NCI-H345 (cell line): ENCODE results near the gene MED15.

Experiments
- DNase-seq: peaks from one replicate; lab custom pipeline; 2025; lab: John Stamatoyannopoulos, UW

The MED15 gene

DNA sequence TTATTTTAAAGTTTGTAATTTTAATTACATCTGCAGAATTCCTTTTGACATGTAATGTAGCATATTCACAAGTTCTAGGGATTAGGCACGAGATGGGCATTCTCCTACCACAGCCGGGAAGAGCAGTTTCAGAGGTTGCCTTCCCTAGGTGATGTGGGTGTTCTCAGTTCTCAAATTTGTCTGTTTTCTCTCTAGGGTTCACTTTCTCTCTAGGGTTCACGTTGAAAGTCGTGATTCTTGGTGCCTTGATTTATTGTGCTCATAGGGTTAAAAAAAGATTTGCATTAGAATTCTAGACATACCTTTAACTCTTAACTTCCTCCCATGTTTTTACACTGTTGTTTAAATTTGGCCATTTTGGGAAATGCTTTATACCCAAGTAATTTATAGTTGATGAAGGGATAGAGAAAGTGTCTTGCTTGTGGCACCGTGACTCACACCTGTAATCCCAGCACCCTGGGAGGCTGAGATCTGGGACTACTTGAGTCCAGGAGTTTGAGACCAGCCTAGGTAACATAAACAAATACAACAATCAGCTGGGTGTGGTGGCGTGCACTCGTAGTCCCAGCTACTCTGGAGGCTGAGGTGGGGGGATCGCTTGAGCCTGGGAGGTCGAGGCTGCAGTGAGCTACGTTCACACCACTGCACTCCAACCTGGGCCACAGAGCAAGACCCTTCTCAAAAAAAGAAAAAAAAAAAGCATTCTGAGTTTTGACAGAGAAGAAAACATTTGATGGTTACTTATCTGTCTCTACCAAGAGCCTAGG is 3.6 kb downstream of the MED15 start:
- no peak for DNase-seq

DNA sequence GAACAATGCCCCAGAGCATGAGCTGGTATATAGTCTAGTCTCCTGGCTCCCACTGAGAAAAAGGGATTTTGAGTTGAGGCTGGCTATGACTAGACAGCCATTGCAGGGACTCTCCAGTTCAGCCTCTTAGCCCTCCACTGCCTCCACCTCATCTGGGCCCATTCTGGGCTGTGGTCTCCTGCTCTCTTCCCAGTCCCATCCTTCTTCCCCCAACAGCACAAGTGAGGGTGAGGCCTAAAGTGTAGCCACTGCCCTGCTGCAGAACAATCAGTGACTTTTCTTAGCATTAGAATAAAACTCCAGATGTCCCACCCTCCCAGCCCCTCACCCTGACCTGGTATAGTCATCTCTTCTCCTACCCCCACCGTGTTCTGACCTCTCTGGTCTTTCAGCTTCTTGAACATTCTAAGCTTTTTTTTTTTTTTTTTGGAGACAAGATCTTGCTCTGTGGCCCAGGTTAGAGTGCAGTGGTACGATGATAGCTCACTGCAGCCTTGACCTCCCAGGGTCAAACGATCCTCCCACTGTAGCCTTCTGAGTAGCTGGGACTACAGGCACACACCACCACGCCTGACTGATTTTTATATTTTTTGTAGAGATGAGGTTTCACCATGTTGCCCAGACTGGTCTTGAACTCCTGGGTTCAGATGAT is 4.3 kb downstream of the MED15 start:
- no peak for DNase-seq

DNA sequence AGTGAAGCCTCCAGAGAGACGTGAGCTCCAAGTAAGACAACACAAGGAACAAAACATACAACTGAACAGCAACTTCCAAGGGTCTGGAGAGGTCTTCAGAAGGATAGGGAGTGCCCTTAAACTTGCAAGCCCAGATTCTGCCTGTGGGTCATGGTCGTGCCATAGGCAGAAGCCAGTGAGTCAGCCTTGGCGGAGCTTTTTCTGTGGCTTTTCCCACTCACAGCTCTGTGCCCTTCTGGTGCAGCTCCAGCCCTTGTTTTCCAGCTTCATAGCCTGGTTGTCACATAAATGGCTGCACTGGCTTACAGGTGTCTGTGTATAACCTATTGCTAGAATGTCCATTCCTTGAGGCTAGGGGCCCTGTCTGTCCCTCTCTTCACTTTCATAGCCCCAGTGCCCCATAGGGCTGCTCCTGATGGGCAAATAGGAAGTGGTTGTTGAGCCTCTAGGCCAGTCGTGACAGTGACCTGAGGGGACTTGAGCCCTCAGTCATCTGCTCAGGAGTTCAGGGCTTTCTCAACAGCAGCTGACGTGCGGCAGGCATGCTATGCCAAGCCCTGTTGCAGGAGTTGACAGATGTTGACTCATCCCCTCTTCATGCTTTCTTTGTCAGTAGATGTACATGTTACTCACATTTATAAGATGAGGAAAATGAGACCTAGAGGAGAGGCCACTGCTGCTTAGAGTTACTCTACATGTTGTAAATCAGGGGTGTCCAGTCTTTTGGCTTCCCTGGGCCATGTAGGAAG is 7.4 kb downstream of the MED15 start:
- no peak for DNase-seq

DNA sequence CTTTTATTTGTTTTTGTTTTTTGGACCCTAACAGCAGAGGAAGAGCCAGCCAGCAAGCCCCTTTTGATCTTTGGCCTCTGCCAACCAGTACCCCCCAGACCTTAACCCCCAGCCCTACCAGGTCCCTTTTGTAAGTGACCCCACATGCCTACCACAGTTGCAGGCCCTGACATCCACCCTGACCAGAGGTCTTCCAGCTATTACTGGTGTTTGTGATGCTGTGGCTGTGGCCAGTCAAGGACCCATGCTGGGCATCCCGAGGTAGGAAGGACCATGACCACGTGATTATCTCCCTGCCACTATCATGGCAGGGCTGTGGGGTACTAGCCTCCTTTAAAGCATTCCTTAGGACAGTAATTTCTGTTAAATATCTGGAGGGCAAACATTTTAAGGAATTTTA is 9.0 kb downstream of the MED15 start:
- no peak for DNase-seq

DNA sequence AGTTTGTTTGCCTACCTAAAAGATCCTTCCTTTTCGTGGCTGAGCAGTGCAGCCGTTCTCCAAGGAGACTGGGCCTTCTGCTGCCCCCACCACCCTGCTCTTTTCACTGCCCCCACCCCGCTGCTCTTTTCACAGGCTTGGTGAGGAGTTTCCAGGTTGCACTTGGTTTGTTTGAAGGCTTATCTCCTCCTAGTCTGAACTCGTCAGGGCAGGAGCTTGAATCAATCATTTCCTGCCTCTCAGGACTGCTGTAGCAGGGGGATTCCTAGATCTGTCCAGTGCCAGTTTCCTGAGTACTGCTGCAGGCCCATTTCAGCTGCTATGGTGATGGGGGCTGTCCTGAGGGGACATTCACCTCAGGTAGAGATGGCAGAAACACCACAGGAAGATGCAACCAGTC is 10.0 kb downstream of the MED15 start:
- DNase-seq, result no peak

DNA sequence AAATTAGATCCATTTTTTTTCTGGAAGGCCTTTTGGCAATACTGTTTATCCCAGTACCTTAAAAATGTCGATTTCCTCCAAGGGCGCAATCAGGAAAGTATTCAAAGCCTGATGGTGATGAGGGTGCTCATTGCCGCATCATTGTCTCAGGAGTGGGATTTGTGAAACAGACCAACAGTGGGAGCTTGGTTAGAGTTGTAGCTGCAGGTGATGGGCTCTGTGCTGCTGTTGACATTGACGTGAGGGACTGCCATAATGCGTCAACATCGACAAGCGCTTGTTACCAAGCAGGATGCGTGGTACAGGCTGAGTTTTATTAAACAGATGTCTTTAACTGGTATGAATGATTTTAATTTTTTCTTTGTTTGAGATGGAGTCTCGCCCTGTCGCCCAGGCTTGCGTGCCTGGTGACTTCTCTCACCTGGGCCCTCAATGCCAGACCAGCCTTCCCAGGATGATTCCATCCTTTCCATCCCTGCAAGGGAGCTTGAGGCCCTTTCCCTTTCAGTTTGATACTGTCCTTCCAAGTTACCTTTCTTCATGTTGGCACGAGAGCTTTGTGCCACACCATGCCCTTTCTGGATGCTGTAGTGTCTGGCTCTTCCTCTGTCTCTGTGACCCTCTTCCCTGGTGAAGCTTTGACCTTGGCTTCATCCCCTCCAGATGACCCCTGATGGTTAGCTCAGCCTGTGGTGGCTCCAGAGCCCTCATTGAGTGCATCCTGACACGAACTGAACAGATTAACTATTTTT is 10.6 kb downstream of the MED15 start:
- no peak for DNase-seq

DNA sequence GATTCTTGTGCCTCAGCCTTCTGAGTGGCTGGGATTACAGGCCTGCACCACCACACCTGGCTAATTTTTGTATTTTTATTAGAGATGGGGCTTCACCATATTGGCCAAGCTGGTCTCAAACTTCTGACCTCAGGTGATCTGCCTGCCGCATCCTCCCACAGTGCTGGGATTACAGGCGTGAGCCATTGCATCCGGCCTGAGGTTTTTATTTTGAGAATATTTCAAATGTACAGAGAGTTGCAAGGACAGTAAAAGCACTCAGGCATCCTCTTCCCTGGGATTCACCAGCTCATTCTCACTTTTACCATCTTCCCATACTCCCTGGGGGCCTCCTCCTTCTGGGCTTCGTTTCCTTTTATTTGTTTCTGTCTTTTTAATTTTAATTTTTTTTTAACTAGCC is 12.1 kb downstream of the MED15 start:
- DNase-seq, result no peak

DNA sequence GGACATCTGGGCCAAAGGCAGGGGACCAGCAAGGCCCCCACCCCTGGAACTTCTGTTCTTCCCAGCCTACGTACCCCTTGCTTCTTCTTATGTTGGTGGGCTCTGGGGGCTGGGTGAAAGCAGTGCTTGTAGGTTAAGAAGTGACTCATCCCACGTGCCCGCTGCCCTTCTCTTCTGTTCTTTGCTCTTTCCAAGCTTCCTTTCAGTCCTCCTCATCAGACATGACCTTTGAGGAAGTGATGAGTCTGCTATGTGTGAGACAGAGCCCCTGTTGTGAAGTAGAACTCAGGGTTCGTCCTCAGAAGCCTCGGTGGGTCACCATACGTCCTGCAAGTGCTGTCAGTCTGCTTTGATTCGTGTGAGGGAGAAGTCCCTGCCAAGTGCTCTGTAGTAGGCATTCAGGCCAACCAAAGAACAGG is 12.7 kb downstream of the MED15 start:
- DNase-seq, result no peak

DNA sequence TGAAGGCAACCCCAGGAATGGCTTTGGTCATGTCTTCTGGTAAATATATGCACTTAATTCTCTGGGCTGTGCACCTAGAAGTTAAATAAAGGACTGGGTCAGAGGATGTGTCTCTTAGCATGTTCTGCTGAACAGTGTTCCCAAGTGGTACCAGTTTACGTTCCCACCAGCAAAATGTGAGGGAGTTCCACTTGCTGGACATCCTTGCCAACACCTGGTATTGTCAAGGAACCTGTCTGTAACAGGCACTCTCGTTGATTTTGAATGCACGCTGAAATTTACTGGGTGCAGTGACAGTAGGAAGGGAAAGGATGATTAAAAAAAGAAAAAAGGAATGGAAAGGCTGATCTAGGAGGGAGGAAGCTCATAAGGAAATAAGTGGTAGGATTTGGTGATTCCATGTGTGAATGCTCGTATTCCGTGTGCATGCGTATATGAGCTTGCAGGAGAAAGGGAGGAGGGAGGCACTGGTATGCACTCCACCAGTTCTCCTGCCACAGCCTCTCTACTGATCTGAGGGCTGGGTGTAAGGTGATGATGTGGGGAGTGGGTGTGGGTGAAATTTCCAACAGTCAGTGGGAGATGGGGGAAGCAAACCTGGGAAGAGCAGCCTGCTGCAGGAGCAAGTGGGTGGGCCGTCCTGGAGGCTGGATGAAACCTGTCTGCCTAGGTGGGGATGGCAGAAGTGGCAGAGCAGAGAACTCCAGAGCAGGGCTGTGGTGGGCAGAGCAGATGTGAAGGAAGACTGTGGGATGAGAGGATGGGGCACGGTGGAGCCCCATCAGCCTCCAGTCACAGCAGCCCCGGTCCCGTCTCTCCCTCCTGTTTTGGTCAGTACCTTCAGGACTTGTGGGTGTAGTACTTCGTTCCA is 15.0 kb downstream of the MED15 start:
- no peak for DNase-seq

DNA sequence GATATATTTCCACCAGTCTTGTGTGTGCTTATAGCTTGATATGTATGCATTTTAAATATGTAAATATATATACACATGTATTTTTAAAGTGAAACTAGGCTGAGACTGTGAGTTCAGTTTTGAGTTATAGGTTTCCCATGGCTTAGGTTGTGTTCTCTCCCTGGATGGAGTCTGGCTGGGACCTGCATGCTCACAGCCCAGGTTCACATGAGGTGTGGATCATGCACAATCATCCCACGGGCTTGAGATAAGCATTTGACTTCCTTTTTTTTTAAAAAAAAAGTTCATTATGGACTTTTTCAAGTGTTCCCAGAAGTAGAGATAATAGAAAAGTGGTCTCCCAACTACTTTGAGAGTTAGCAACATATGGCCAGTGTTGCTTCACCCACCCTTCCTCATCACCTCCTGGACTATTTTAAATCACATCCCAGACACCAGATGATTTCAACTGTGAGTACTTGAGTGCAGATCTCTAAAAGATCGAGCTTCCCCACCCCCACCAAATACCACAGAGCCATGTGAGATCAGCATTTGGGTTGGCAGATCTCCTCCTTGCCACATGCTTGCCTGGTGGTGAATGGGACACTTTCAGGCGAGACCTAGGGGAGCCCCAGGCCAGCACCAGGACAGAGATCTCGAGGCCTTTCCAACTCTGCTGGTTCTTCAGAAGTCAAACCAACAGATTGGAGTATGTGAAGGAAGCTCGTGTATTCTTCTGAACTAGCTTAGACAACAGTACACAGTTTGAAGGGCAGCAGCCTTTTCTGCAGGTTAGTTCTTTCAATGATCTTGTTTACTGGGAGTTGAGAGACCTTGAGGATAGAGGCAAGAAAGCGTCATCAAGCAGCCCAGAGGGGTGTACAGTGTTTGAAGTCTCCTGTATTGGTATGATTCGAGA is 15.9 kb downstream of the MED15 start:
- no peak for DNase-seq

DNA sequence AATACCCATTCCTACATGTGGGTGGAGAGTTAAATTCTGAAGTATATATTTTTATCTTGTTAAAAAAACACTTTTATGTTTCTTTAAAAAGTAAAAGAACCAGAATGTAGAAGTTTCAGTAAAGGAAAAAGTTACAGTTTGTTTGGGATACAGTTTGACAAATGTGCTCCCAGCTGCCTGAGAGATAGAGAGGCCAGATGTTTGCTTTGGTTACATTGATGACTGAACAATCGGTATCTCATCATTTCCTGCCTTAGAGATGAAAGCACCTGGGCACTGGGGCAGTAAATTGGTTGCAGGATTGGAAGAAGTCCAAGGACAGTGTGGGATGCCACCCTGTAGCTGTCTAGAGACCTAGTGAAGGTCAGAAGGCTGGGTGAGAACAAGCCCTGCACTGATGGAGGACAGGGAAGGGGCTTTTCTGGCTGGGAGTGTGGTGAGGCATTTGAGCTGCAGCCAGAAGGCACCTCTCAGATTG is 16.6 kb downstream of the MED15 start:
- DNase-seq, result peak; percentile 29

DNA sequence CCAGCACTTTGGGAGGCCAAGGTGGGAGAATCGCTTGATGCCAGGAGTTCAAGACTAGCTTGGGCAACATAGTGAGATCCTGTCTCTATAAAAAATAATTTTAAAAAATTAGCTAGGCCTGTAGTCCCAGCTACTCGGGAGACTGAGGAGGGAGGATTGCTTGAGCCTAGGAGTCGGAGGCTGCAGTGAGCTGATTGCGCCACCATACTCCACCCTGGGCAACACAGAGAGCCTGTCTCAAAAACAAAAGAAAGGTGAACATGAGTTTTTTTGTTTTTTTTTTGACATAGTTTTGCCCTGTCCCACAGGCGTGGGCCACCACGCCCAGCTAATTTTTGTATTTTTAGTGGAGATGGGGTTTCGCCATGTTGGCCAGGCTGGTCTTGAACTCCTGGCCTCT is 17.6 kb downstream of the MED15 start:
- DNase-seq, result no peak

DNA sequence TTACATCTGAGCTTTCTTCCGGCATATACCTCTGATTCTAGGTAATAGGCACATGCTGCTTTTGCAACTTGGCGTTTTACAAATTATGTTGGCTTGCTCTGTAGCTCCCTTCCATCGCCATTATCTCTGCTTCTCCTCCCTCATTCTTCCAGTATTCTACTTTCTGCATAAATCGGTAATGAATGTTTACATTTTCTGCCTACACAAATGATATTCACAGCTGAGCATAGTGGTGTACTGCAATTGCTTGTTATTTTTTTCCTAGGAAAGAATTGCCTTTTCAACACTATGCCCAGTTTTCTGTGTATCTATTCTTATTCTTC is 18.9 kb downstream of the MED15 start:
- no peak for DNase-seq

DNA sequence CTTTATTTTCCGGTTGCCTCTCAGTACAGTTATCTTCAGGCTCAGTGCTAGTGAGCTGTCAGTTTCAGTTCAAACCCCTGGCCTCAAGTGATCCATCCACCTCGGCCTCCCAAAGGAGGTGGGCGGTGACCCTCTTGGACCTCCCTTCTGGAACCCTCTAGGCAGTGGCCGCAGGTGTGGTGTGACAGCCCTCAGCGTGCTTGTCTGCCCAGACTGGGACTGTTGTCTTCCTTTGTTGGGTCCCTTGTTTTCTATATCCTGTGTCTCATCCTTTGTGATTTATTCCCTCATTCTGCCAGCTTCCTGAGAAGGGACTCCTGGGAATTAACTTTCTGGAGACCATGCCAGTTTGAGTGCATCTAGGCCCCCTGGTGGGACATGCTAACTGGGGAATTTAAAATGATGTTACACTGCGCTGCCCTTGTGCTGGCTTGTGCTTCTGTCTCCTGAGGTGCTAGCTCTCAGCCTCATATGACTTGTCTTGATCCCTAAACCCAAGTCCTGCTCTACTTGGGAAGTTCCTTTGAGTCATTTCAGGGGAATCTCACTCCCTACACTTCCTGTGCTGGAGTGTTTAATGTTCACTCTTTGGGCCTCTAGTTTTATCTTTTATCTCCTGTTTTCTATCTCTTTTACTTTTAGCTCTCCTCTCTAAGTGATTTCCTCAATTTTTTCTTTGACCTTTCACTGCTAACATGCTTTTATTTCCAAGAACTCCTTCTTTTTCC is 19.4 kb downstream of the MED15 start:
- DNase-seq, result no peak

DNA sequence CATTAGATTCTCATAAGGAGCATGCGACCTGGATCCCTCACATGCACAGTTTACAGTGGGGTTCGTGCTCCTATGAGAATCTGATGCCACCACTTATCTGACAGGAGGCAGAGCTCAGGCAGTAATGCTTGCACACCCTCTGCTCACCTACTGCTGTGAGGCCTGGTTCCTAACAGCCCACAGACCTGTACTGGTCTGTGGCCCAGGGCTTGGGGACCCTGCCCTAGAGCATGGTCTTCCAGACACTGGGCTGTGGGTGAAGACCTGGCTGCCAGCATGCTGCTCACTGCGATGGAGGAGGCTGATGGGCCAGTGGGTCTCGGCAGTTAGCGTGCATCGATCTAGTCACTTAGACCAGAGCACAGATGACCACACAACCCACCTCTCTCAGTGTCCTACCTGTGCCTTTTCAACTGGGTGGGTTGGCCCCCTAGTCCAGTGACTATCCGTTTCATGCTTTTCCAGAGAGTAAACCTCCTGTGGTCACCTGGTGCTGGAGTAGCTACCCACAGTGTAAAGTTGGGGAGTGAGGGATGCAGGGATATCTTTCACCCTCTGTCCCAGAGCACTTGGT is 21.1 kb downstream of the MED15 start:
- DNase-seq, result no peak

DNA sequence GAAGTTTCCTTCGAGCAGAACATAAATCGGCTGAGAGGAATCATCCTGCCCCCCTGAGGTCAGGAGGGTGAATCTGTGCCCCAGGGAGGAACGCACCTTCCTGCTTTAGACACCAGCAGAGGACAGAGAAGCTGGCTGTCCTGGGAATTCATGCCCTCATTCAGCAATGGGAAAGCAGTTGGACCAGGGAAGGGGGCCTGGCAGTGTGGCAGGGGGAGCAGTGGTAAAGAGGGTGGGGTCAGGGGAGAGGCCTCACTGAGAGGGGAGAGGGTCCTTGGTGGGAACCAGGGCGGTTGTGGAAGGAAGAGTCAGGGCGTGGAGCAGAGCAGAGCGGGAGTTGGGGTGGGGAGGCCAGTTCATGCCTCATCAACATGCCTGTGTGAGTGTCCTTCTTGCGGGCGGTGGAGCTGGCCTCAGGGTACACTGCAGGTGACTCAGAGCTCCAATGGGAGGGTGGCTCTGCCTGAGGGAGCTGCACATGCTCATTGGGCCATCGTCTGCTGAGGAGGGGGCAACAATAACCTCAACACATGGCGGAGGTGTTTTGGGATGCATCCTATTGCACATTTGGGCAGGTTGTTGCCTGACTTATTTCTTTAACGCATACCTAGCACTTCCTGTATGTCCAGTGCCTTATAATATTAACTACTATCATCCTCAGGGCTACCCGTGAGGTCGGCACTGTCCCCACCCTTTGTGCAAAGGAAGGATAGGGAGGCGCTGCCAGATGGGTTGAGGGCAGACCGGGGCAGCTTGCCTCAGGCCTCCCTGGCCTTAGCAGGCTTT is 23.2 kb downstream of the MED15 start:
- DNase-seq, result no peak

DNA sequence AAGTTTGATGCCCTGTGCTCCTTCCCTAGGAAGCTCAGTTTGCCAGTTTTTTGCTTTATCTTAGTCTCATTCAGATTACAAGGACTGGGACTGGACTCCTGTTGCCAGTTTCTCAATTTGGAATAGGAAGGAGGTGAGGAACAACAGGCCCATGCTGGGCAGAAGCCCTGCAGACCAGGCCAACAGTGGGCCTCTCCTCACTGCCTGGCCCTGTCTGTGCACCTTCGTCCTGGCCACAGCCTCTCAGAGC is 23.7 kb downstream of the MED15 start:
- DNase-seq, result no peak

DNA sequence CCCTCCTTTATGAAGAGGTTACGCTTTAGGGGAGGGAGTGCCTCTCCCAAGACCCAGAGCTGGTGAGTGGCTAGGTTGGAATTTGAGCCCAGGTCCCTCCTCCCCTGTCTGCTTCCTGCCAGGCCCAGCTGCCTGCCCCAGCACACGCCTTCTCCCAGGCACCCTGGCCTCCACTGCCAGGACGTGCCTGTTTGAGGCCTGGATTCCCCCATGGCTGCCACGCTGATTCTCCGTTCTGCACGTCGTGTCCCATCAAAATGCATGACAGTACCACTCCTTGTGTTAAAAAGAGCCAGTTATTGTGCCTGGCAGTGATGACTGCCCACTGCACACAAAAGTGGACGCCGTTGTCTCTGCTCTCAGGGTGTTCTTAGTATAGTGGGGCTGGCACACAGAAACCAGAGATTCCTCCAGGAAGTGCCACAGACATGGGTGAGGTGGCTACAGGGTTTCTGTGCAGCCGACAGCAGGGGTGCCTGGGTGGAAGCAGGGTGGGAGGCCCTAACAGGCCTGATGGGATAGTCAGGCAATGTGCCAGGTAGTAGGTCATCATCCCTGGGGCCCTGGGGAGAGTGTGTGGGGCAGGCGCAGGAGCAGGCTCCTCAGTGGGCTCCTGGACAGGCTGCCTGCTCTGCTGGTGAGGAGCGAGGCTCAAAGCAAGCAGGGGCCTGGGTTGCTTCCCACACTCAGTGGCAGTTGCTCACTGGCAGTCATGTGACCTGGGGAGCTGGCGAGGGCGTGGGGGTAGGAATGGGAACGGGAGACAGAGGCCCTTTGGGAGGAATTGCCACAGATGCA is 24.2 kb downstream of the MED15 start:
- no peak for DNase-seq
